NCI-H510A treated with DMSO at 0.1 percent for 48 hours (cell line): ENCODE results near the gene SPATA2L.
"Not testable (repeated sequence)": the region's sequence is repeated elsewhere in the genome, so short reads cannot be mapped to it uniquely, and the experiment has no call there.

Experiments
- DNase-seq: peaks from one replicate; lab custom pipeline; 2025; lab: John Stamatoyannopoulos, UW

SPATA2L gene

GRCh38 chr16:89706518-89707260, 5.2 kb upstream of the SPATA2L start:
- DNase-seq = no peak

GRCh38 chr16:89705006-89705405, 3.5 kb upstream of the SPATA2L start:
- DNase-seq = no peak

GRCh38 chr16:89704281-89704680, 2.8 kb upstream of the SPATA2L start:
- DNase-seq = no peak

- no peak for DNase-seq
These were observed 668 bp downstream of the SPATA2L start for GRCh38 chr16:89700649-89701424.

- DNase-seq = peak; percentile 97
These were observed 1.3 kb downstream of the SPATA2L start for GRCh38 chr16:89700100-89700648.

- DNase-seq = not testable (repeated sequence)
These were observed 1.8 kb downstream of the SPATA2L start for GRCh38 chr16:89699629-89700099.

- DNase-seq = not testable (repeated sequence)
These were observed 2.8 kb downstream of the SPATA2L start for GRCh38 chr16:89698717-89699116.

GRCh38 chr16:89697616-89698331, 3.7 kb downstream of the SPATA2L start:
- DNase-seq = no peak

GRCh38 chr16:89697161-89697615, 4.3 kb downstream of the SPATA2L start:
- no peak for DNase-seq

GRCh38 chr16:89696670-89697128, 4.8 kb downstream of the SPATA2L start:
- DNase-seq = no peak

- DNase-seq = no peak
These were observed 5.4 kb downstream of the SPATA2L start for GRCh38 chr16:89695875-89696669.

GRCh38 chr16:89695086-89695874, 6.2 kb downstream of the SPATA2L start:
- DNase-seq = no peak

GRCh38 chr16:89694784-89695085, 6.8 kb downstream of the SPATA2L start:
- not testable (repeated sequence) for DNase-seq

- DNase-seq = no peak
These were observed 7.3 kb downstream of the SPATA2L start for GRCh38 chr16:89693931-89694783.

- no peak for DNase-seq
These were observed 8.2 kb downstream of the SPATA2L start for GRCh38 chr16:89693289-89693731.

- DNase-seq = no peak
These were observed 9.4 kb downstream of the SPATA2L start for GRCh38 chr16:89691986-89692569.

GRCh38 chr16:89691231-89691985, 10.1 kb downstream of the SPATA2L start:
- DNase-seq = no peak

- DNase-seq = no peak
These were observed 11.1 kb downstream of the SPATA2L start for GRCh38 chr16:89690392-89690901.
